Body of pancreas (tissue), 4 donors: ENCODE data around the gene AQR.

Experiments
- POLR2A ChIP-seq, 3 donors: fragments of 450-650 bp; IDR thresholded peaks; one replicate each; pipeline ENCODE4 v1.6.1; 2016; ENCODE audit warnings: antibody characterized with exemption in 3 of 3, mild to moderate bottlenecking in 2 of 3
- TF ChIP-seq, protein P1 (sequence below), 7 experiments: fragments of 450-650 bp in 4 of 7; fragments of 200-600 bp in 3 of 7; sonication (generic) in 3 of 7; IDR thresholded peaks; one replicate each; pipeline ENCODE4 v1.5.1; 2016 to 2019; ENCODE audit warnings: antibody characterized with exemption in 7 of 7

DNA sequence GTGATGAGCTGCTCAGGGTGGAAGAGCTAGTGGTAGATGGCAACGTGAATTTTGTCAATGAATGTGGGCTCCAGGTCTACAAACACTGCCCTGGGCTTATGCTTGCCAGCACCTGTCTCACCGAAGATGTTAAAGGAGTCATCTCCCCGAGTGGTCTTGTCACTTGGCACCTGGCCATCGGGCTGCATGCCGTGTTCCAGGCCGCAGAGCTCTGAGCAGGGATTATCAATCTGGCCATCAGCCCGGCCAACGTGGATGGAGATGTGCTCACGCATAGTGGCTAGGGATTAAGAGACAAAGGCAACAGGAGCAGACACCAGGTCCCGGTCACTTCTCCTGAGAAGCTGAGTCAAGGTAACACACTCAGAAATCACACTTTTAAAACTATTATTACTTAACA, 119.4 kb downstream of the AQR start:
- no peak for TF ChIP-seq POLR2A (IDR thresholded peaks at IDR 0.05)
- TF ChIP-seq, protein P1, sequence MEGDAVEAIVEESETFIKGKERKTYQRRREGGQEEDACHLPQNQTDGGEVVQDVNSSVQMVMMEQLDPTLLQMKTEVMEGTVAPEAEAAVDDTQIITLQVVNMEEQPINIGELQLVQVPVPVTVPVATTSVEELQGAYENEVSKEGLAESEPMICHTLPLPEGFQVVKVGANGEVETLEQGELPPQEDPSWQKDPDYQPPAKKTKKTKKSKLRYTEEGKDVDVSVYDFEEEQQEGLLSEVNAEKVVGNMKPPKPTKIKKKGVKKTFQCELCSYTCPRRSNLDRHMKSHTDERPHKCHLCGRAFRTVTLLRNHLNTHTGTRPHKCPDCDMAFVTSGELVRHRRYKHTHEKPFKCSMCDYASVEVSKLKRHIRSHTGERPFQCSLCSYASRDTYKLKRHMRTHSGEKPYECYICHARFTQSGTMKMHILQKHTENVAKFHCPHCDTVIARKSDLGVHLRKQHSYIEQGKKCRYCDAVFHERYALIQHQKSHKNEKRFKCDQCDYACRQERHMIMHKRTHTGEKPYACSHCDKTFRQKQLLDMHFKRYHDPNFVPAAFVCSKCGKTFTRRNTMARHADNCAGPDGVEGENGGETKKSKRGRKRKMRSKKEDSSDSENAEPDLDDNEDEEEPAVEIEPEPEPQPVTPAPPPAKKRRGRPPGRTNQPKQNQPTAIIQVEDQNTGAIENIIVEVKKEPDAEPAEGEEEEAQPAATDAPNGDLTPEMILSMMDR (IDR thresholded peaks at IDR 0.05): no peak
